IPS-18c (cell line): ENCODE data around the gene OTOP2.

Experiments used
- H3K4me3 ChIP-seq: 2 replicates; pipeline ENCODE4 v1.7.0; 2013; ENCODE audit warnings: low read depth, mild to moderate bottlenecking, low read length, moderate library complexity; ENCODE audit not compliant: insufficient read depth
- H3K9me3 ChIP-seq: one replicate; pipeline ENCODE4 v1.6.1; 2013; ENCODE audit warnings: mild to moderate bottlenecking, low read length, moderate library complexity; ENCODE audit not compliant: control insufficient read depth, insufficient read depth

The OTOP2 gene

DNA sequence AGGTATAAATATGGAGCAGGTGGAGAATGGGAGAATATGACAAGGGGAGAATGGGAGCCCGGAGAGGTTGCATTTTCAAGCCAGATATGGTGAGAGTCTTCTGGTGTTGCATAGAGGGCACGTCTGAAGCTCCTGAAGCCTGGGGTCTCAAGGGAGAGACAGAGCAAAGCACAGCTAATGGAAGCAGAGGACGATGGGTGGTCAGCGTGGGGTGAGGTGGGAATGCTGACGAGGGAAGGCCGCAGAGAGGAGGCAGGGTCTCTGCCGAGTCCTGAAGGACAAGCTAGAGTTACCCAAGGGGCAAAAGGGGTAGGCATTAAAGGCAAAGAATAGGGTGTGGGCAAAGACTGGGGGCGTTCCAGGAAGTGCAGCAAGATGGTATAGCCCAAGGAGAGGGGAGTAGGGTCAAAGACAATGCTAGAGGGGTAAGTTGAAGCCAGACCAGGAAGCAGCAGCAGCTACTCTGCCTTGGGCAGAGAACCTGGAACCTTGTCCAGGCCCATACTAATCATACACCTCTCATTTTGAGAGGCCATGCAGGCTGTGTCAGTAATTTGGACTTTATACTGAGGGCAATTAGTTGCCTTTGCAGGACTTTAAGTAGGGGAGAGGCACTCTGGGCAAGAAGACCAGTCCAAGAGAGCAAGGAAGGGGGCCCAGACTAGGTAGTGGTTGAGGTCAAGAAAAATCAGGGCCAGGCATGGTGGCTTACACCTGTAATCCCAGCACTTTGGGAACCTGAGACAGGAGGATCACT lies 14.3 kb downstream of the OTOP2 start:
- no peaks in the 10 kb centered on the region for H3K9me3 ChIP-seq
- no peak overlapping the region for H3K4me3 ChIP-seq

DNA sequence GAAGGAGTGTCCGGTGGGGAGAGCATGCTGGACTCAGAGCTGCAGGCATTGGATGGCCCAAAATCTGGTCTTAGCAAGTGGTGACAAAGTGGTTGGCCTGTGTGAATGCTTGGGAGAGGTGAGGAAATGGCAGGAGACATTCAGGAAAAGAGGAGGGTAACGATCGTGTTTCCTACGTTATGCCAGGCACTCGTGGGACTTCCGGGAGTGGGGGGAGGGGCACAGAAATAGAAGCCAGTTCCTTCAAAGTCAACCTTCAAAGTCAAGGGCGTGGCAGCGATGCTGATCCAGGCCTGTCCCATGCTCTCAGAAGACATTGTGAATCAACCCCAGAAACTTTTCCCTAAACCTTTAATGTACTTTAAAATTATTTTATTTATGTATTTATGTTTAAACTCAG lies 15.5 kb downstream of the OTOP2 start:
- Histone ChIP-seq H3K4me3 (no peak overlapping the region), H3K9me3 (no peaks in the 10 kb centered on the region)

DNA sequence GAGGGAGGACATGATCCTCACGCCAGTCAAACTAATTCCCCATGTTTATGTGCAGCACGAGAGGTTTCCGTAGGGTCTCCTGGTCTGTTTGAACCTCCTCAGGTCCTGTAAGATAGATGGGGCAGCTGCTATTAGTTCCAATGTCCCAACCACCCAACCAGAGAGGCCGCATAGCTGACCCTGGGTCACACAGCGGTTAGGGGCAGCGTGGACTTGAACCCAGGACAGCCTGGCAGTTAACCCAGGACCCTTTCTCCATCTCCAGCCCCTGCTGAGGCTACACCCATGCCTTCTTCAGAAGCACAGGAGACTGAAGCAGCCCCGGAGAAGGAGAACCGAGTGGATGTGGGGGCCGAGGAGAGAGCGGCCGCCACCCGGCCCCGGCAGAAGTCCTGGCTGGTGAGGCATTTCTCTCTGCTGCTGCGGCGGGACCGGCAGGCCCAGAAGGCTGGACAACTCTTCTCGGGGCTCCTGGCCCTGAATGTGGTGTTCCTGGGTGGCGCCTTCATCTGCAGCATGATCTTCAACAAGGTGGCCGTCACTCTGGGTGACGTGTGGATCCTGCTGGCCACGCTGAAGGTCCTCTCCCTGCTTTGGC lies 17.2 kb downstream of the OTOP2 start:
- no peak overlapping the region for H3K4me3 ChIP-seq

DNA sequence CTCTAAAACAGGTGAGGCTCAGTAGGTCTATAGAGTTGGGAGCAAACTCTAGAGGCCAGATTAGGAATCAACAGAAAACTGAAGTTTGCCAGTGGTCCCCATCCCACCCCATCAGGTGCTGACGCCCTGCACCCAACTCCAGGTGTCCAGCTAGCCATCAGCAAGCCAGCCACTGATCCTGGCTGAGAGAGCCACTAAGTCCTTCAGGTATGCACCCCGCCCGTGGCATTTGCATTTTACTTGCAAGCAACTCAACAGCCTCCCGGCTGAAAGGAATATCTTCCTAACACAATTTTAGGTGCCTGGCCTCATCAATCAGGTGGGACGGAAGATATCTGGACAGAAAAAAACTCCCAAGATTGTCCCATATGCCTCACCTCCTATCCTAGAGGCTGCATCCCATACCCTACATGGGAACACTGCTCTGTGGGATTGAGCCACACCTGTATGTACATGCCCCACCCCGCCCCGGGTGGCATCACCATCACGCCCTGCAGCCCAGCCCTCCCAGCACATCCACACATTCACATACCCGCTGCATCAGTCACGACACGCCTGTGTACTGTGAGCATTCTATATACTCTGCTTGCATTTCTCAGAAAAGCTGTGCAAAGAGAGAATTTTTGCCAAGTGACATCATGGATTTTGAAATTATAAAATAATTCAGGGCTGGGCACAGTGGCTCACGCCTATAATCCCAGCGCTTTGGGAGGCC lies 19.9 kb downstream of the OTOP2 start:
- H3K9me3 ChIP-seq = no peaks in the 10 kb centered on the region
- H3K4me3 ChIP-seq = no peak overlapping the region

More for the DNA sequence above, 17.2 kb downstream of the OTOP2 start:
- H3K9me3 ChIP-seq = no peaks in the 10 kb centered on the region

GRCh38 chr17:74945543-74945942 lies 21.5 kb downstream of the OTOP2 start:
- Histone ChIP-seq H3K9me3 (no peaks in the 10 kb centered on the region), H3K4me3 (no peak overlapping the region)

- no peaks in the 10 kb centered on the region for H3K9me3 ChIP-seq
- H3K4me3 ChIP-seq = no peak overlapping the region
These were observed 22.6 kb downstream of the OTOP2 start for GRCh38 chr17:74946641-74947040.

DNA sequence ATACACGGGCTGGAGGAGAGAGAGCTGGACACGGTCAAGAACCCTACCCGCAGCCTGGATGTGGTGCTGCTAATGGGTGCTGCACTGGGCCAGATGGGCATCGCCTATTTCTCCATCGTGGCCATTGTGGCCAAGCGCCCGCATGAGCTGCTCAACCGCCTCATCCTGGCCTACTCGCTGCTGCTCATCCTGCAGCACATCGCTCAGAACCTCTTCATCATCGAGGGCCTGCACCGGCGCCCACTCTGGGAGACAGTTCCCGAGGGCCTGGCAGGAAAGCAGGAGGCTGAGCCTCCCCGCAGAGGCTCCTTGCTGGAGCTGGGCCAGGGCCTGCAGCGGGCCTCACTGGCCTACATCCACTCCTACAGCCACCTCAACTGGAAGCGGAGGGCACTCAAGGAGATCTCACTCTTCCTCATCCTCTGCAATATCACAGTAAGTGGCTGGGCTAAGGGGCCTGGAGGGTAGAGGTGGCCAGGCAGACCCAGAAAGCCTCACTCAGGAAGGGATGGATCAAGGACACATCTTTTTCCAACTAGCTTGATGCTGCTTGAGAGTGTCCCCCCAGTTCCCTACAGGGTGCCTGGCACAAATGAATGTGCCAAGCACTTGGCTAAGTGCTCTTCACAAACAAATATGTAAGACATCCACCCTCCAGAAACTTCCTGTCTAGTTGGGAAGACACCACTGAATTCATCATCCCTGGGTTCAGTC lies 23.1 kb downstream of the OTOP2 start:
- H3K4me3 ChIP-seq = no peak overlapping the region
- H3K9me3 ChIP-seq = no peaks in the 10 kb centered on the region

DNA sequence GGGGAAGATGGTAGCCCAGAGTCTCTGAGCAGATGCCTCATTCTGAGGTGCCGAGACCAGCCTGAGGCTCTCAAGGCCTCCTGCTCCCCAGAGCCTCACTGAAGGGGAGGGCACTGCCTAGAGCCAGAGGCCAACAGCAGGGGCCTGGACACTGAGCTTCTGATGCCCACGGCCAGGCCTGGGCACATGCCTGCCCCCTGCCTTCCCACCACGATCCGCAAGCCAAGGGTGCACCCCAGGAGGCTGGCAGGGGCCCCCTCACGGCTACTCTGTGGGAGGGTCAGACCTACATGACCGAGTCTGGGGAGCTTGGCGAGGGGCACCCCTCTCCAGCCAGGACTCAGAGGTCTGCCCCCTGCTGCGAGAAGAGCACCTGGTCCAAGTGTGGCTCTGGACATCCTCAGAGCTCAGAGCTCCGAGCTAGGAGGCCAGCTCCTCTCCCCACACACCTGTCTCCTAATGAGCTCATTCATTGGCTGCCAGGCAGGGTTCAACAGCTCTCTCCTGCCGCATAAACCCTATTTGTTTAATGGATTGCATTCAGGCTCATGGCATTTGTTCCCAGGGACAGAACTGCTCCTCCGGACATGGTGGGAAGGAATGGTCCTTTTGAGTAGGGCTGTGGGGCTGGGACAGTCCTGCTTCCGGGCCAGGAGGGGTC lies 25.5 kb downstream of the OTOP2 start:
- Histone ChIP-seq H3K9me3 (peaks cover under 1% of the 10 kb centered on the region), H3K4me3 (no peak overlapping the region)

DNA sequence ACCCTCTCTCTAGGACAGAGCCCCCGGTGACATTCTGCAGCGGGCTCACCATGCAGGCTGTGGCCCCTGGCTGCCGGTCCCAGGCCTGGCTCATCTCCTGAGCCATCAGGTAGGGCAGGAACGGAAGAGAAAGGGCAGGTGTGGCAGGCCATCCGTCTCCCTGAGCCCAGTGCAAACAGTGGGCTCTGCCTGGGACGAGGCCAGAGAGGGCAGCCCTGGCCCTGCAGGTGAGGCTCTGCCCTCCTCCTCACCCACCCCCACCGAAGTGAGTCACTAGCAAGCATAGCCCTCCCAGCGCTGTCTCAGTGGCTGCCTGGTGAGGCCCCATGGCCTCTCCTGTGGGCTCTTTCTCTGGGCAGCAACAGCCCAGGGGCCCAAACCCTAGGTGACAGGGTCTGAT lies 26.1 kb downstream of the OTOP2 start:
- H3K9me3 ChIP-seq = peaks cover 4% of the 10 kb centered on the region
- H3K4me3 ChIP-seq = no peak overlapping the region

- Histone ChIP-seq H3K4me3 (no peak overlapping the region), H3K9me3 (peaks cover 4% of the 10 kb centered on the region)
These were observed 27.0 kb downstream of the OTOP2 start for GRCh38 chr17:74951065-74951464.

GRCh38 chr17:74951680-74952421 lies 27.8 kb downstream of the OTOP2 start:
- Histone ChIP-seq H3K9me3 (peaks cover 4% of the 10 kb centered on the region), H3K4me3 (no peak overlapping the region)

DNA sequence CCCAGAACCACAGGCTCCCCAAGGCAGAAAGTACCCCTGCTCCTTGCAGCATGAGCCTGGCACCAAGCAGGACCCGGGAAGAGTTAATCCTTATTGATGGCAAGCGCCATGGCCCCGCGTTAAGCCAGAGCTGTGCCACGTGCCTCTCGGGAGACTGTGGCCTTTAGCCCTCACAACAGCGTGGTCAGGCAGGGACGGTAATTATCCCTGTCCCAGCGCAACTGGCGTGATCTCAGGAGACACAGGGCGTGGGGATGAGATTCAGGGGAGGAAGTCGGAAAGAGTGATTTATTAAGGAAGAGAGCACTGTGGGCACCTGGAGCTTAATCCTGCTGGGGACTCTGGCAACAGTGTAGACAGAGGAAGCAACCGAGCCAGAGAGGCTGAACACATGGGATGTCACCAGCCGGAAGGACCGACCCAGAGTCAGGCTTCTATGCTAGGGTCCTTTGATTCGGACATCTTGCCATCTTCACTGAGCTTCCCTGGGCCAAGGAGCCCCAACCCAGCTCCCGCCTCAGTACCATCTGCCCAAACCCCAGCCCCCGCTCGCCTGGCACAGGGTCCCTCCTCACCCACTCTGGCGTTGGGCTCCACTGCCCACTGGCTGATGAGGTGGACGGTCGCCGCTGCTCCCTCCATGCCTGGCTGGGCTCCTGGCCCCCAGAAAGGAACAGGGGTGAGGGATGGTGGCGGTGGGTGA lies 28.5 kb downstream of the OTOP2 start:
- H3K9me3 ChIP-seq = peaks cover 4% of the 10 kb centered on the region
- no peak overlapping the region for H3K4me3 ChIP-seq

DNA sequence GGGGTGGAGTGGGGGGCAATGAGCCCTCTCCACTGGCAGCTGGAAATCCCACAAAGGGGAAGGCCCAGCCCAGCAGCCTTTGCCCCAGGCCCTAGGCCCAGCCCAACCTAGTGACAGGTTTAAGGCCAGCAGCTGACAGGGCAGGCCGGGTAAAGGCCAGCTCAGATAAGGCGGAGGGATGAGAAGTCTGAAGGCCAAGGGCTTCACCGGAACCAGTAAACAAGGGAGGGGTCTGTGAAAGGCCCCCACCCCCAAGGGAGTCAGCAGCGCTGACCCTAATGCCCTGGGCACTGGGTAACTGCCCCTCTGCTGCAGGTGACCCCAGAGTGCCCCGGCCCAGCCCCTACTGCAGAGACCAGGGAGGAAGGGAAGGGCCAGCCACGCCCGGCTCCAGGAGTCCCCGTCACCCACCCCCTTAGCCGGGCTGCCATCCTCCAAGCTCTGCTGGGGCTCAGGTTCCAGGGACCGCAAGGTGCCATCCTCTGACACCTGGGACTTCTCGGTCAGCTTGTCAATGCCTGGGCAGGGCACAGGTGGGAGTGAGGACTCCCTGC lies 29.1 kb downstream of the OTOP2 start:
- H3K9me3 ChIP-seq = peaks cover 4% of the 10 kb centered on the region
- H3K4me3 ChIP-seq = no peak overlapping the region

DNA sequence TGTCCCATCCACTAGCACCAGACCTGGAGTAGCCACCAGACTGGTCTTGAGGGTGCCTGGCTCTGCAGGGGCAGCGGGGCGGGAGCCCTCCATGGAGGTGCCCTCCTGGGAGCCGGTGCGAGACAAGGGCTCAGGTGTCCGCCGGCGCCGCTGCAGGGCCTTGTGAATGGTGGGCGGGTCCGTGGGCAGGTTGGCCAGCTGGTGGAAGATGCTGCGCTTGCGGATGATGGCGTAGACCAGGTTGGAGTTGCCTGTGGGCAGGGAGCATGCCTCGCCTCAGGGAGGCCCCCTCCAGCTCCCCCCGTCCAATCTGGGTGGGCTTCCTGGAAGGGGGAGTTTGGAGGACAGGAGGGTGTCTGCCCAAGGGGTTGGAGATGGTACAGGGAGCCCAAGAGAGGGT lies 30.0 kb downstream of the OTOP2 start:
- no peak overlapping the region for H3K4me3 ChIP-seq
- H3K9me3 ChIP-seq = peaks cover 4% of the 10 kb centered on the region

DNA sequence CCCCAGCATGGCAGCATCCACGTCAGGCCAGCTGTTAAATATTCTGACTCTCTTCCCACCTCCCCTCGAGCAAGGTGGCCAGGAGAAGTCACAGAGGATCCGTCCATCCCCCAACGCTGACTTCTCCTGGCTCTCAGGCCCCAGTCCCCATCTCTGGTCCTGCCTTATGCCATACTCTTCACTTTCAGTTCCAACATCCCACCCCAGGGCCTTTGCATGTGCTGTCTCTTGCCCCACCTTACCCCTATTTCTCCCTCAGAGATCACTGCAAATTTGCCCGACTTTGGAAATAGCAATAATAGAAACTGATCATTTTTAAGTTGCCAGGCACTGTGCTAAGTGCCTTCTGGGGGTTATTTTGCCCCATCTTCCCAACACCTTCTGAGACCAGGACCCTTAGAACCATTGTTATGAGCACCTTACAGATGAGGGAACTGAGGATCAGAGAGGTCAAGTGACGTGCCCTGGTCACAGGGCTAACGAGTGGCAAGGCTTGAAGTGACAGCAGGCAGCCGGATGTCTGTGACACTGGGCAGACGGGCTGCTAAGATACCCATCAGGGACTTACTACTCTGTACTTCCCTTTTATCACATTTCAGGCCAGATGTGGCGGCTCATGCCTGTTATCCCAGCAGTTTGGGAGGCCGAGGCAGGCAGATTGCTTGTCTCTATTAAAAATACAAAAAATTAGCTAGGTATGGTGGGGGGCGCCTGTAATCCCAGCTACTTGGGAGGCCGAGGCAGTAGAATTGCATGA lies 30.8 kb downstream of the OTOP2 start:
- Histone ChIP-seq H3K9me3 (peaks cover 4% of the 10 kb centered on the region), H3K4me3 (no peak overlapping the region)
